ENCODE data around the gene SF1.
A peak's percentile ranks its signal among the peaks of the same experiment; 100 is the strongest.
"Not testable (repeated sequence)": the region's sequence is repeated elsewhere in the genome, so short reads cannot be mapped to it uniquely, and the experiment has no call there.

The SF1 gene, protein sequence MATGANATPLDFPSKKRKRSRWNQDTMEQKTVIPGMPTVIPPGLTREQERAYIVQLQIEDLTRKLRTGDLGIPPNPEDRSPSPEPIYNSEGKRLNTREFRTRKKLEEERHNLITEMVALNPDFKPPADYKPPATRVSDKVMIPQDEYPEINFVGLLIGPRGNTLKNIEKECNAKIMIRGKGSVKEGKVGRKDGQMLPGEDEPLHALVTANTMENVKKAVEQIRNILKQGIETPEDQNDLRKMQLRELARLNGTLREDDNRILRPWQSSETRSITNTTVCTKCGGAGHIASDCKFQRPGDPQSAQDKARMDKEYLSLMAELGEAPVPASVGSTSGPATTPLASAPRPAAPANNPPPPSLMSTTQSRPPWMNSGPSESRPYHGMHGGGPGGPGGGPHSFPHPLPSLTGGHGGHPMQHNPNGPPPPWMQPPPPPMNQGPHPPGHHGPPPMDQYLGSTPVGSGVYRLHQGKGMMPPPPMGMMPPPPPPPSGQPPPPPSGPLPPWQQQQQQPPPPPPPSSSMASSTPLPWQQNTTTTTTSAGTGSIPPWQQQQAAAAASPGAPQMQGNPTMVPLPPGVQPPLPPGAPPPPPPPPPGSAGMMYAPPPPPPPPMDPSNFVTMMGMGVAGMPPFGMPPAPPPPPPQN

DNA sequence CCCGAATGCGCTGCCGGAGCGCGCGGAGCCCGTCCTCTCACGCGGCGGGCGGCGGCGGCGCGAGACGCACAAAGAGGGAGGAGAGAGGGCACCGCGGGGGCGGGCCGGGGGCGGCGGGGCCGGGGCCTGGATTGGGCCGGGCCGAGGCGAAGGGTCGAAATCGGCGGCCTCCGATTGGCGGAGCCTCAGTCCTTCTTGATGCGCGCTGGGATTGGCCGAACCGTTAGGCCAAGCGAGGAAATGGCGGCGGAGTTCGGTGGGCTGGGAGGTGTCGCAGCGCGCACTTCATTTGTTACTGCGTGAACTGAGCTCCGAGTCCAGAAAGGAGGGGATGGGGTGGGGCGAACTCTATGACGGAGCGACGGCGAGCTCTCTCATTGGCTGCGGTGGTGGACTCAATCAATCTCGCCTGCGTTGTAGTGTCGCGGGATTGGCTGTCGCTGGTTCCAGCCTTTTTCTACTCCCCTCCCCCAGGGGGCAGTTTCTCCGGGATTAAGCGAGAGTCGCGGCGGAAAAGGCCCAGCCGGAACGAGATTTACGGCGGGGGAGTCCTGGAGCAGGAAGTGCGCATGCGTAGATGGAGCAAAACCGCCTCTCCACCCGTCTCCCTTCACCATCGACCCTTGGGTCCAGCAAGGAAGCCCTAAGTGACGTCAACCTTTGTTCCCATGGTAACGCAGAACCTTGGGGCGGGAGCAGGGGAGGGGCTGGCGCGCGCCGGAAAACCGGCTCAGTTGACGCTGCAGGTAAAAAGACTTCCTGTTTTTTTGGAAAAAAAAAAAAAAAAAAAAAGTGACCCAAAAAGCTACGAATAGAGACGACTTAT lies at the start of gene SF1:
SF1 (minus strand) TSS at position 70 of the 826 bp plus-strand sequence. CDS start 150 bp downstream, outside the sequence.
- peak; percentile 100 for DNase-seq

DNA sequence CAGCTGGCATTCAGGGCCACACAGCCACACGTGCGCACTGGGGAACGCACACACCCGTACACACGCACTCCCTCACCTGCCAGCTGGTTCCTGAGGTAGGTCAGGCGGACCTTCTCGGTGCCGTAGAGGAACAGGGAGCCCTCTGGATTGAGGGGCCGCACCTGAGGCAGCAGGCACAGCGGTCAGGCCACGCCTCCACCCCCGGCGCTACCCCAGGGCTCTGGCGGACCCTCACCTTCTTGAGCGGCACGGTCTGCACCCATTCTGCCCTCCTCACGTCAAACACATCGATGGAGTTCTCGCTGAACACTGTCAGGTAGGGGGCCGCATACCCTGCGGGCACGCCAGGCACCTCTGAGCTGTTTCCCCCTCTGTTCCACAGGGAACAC lies 49.1 kb upstream of the SF1 start:
- no peak for DNase-seq

DNA sequence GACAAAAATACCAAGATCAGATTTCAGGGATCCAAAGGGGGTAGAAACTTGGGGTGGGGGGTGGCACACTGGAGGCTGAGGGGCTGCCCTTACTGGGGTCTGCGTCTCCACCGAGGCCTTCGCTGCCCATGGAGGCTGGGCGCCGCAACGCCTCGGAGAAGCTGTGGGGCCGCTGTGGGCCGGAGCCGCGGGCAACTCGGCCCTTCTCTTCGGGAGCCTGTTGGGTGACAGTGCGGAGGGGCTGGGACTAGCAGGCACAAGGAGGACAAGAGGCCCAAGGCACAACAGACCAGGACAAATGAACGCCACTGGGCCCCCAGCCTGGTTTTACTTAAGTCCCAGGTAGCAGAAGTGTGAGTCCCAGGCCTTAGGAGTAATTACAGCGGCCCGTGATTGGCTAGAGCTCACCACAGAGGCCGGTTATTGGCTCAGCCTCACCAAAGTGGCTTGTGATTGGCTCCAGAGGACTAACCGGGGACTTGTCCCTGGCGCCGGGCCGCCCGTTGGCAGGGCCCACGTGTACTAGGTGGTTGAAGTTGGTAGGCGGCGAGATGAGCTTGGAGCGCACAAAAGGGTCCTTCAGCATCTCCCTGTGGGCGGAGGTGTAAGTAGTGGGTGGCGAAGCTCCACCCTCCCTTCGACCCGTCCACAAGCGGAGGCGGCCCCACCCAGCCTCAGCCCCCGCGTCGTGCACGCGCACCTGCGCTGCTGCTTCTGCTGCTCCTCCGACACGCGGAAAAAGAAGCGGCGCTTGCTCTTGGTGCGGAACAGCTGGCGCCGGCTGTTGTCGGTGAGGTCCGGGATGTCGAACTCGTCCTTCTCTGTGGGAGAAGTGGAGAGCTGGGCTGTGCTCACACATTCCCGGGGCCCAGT lies 48.5 kb upstream of the SF1 start:
- no peak for DNase-seq

DNA sequence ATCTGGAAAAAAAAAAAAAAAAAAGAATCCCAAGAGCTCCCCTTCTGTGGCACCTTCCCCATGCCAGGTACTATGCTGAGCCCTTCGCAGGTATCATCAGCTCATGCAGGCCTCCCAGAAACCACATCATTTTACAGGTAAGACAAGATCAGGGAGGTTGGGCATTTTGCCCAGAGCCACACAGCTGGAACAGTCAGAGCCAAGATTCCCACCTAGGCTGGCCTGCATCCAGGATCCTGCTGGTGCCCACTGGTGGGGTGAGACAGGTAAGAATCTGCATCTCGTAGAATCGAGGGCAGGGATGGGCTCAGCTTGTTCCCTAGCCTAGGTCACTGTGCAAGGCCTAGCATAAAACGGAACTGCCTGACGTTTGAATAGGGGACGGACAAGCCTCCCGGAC lies 47.7 kb upstream of the SF1 start:
- no peak for DNase-seq

DNA sequence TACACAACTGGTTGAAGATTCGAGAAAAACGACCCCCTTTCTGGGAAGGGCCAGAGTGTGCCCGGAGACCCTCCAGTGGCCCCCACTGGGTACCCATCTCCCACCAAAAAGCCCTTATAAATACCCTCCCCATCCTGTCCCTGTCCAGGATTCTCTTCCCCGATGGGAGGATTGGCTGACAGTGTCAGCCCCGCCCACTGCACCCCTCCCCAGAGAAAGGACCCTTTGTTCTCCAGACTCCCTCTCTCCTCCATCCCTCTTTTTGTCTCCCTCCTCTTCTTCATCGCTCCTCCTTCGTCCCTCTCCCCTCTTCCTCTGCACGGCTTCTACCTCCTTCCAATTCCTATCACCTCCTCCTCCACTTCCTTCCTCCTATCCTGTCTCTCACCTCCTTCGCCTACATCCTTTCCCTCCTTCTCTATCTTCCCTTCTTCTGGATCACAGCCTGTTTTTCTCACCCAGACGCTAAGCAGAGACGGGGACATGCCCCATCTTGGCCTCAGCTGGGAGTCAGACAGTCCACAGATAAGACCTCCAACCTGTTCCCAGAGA lies 45.3 kb upstream of the SF1 start:
- DNase-seq = no peak

DNA sequence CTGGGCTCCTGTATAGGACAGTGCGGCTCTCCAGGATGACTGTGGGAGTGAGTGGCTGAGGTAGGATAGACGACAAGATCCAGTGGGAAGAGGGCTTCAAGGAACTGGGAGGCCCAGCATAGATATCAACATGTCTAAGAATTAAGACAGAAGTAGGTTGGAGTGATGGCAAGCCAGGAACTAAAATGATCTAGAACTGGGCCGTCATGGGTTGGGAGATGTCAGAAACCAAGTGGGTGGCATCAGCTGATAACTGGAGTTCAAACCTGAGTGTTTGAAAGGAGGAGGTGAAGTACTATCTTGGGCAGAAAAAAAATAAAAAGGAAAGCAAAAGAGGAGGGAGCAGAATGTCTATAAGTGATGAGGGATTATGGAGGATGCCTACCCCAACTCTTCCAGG lies 39.1 kb upstream of the SF1 start:
- DNase-seq = no peak

DNA sequence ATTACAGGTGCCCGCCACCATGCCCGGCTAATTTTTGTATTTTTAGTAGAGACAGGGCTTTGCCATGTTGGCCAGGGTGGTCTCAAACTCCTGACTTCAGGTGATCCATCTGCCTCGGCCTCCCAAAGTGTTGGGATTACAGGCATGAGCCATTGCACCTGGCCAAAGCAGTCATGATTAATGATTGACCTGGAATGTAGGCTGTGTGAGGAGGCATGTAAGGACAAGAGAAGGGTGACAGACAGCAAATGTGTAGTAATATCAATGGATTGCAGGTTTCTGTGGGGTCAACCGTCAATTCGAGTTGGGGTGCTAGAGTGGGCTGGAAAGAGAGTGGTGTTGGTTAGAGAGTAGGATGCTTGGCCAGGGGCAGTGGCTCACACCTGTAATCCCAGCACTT lies 37.1 kb upstream of the SF1 start:
- not testable (repeated sequence) for DNase-seq

DNA sequence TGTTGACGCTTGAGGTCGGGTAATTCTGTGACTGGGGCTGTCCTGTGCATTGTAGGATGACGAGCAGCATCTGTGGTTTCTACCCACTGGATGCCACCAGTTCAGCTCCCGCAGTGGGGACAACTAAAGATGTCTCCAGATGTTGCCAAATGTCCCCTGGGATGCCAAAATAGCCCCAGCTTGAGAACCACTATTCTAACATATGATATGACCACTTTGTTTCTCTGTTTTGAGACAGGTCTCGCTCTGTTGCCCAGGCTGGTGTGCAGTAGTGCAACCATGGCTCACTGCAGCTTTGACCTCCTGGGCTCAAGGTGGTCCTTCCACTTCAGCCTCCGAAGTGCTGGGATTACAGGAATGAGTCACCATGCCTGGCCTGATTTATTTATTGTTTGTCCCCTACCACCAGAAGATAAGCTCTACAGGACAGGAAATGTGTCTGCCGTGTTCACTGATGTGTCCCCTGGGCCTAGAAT lies 36.4 kb upstream of the SF1 start:
- DNase-seq = no peak

DNA sequence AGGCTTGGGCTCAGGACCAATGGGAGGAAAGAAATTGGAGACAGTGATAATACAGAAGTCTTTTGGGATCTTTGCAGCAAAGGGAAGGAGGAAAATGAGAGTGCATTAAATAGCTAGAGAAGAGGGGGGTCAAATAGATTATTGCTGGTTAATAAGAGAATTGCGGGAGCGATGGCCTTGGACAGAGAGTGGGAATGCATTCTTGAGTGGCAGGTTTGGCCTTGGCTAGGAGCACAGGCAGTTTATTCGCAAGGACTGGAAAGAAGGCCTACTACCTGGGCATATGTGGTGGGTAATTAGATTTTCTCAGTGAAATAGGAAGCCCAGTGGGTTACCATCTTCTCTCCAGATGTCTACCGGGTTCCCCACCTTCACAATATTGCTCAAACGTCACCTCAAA lies 35.5 kb upstream of the SF1 start:
- no peak for DNase-seq

DNA sequence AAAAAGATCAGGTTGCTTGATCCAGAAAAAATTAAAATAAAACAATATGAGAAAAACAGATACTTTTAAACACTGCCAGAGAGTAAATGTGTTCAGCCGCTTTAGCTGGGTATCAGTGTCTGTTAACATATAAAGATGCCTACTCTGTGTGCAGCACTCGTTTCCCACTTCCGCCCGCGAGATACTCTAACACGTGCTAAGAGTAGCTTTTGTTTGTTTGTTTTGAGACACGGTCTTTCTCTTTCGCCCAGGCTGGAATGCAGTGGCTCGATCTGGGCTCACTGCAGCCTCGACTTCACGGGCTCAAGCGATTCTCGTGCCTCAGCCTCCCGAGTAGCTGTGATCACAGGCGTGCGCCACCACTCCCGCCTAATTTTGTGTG lies 32.5 kb upstream of the SF1 start:
- no peak for DNase-seq

DNA sequence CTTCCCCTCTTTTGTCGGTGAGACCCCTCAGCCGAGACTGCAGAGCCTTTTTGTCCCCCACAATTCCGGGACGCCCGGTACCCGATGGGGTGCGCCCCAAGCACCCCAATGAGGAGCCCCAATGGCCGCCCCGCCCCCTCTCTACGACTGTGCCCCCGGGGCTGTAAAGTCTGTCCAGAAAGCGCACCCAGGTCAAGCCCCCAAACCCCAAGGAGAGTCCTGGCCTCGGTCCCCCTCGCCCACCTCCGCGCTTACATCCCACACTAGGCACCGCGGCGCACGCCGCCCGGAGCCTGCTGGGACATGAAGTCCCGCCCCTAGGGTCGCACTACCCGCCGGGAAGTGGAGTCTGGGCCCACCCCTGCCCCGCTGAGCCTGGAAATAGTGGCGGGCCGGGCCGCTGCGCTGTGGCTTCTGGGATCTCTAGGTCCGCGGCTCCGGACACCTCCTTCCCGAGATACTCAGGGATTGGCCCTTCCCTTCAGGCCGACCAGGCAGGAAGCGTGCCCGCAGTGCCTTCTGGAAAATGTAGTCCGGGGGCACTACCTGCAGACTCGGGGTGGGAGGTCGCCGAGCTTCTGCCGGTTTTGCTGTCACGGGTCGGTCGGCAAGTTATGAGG lies 32.0 kb upstream of the SF1 start, which contains the start of gene MEN1:
MEN1 (minus strand) TSS at position 281 of the 620 bp plus-strand sequence. CDS start 442 bp downstream, outside the sequence.
- DNase-seq = peak; percentile 91

DNA sequence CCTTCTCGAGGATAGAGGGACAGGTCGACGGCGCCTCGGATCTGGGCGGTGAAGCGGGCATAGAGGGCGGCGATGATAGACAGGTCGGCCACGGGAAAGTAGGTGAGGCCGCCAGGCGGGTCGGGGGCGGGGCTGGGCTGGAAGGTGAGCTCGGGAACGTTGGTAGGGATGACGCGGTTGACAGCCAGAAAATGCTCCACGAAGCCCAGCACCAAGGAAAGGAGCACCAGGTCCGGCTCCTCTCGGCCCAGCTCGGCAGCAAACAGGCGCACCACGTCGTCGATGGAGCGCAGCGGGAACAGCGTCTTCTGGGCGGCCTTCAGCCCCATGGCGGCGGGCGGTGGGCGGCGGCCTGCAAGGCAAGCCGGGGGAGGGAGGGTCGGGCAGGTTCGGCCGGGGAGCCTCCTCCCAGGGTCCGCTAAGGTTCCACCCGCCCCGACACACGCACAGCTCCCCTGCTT lies 31.5 kb upstream of the SF1 start:
- DNase-seq = no peak

DNA sequence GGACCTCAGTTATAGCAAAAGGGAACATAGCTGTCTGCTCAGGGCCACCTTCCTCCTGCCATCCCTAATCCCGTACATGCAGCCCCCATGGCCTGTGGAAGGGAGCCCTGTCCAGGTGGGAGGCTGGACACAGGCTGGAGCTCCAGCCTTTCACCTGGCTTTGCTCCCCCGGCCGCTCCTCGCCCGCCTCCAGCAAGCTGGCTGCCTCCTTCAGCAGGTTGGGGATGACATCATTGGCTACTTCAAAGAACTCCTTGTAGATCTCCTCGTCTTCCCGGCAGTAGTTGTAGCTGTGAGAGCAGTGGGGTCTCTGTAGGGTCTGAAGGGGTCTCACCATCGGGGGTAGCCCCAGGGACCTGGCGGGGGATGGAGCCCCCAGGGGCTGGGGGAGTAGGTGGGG lies 27.1 kb upstream of the SF1 start:
- DNase-seq = no peak

DNA sequence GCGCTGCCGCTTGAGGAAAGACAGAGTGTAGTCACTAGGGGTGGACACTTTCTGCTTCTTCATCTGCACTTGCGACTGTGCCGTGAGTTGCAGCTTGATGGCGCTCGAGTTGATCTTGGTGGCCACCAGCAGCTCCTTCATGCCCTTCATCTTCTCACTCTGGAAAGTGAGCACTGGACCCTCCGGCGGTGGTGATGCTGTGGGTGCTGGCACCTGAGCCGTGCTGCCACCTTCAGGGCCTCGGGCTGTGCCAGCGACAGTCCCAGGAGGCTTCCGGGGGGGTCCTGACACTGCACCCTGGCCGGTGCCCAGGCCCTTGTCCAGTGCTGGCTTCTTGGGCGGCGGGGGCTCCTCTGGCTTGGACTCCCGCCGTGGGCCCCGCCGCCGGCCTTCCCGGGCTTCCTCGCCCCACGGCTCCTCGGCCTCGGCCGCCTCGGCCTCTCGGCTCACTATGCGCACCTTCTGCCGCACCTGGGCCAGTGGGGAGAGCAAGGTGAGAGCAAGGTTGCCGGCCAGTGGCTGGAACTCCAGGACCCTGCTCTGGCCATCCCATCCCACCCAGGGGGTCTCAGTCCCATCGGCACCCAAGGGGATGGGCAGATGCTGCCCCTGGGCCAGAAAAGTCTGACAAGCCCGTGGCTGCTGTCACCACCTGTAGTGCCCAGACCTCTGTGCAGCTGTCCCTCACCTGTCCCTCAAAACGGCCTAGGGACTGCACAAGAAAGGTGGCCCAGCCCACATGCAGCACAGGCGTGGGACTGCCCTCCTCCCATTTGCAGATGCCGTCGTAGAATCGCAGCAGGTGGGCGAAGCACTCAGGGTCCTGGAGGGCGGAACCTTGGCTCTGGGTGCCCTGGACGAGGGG lies 26.2 kb upstream of the SF1 start:
- no peak for DNase-seq

DNA sequence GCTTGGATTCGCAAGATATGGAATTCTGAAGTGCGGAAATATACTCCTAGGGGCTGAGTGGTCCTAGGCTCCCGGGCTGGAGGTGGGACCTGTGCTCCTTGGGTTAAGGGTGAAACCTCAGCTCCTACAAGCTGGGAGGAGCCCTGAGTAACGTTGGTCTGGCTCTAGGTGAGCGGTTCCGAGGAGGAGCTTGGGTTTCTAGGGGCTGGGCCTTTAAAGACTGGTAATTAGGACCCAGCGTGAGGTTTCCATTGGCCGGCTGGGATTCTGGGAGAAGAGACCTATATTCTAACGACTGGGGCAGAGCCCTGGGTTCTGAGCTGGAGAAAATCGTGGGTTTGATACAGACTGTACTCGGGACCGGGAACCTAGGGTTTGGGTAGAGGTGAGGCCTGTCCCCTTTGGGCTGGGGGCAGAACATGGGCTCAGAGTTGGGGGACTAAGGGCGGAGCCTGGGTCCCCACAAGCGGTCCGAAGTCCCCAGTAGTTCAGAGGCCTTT lies 25.6 kb upstream of the SF1 start:
- DNase-seq = no peak

DNA sequence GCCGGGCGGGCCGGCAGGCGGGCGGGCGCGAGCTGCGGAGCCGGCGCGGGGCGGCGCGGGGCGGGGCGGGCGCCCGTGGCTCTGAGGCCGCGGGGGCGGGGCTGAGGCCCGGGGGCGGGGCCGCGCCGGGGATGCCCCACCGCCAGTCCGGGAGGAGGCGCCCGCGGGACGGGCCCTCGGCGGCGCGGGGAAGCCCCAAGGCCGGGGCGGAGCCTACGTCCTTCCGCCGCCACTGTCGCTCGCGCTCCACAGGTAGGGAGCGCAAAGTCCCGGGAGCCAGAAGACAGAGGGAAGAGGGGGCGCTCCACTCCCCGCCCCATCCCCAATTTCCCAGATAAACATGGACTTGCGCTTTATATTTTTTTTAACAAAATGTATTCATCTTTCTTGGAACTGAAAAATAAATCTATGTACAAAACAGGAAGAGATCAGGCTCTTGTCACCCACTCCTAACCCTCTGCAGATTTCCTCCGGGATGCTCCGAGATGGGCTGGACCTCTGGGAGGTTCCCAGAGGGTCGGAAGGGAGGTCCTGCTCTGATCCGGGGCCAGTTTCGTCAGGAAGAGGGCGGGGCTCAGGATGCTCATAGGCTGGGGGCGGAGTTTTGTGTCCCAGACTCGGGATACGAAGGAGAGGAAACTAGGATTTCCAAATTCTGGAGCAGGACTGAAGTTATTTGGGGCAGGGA lies 25.0 kb upstream of the SF1 start, which contains the start of gene MAP4K2:
MAP4K2 (minus strand) TSS at position 57 of the 688 bp plus-strand sequence. CDS start 65 bp downstream, outside the sequence.
- peak; percentile 85 for DNase-seq

DNA sequence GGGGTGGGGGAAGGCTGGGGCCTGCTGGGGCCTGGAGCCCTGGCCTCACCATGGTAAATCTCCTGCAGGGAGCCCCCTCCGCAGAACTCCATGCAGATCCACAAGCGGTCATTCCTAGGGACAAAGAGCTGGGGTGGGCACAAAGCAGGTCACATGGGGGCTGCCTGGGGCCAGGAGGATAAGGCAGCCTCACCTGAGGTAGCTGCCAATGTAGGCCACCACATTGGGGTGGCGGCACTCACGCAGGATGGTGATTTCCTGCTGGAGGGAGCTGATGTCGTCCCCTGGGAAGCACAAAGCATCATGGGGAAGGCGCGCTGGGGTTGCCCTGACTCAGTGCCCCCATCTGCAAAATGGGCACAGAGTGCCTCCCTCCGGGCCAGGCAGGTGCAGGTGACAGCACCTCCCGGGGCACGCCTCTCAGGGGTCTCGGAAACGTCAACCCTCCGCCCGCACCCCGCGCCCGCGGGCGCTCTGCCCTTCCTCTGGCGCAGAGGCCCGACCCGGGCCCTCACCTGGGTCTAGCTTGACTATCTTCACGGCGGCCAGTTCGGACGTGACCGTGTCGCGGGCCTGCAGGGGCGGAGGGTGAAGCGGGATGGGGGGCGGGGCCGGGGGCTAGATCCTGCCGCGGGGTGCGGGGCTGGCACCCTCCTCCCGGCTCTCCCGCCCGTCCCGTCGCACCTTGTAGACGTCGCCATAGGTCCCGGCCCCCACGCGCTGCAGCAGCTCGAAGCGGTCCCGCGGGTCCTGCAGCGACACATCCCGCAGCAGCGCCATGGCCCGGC lies 24.2 kb upstream of the SF1 start:
- no peak for DNase-seq

DNA sequence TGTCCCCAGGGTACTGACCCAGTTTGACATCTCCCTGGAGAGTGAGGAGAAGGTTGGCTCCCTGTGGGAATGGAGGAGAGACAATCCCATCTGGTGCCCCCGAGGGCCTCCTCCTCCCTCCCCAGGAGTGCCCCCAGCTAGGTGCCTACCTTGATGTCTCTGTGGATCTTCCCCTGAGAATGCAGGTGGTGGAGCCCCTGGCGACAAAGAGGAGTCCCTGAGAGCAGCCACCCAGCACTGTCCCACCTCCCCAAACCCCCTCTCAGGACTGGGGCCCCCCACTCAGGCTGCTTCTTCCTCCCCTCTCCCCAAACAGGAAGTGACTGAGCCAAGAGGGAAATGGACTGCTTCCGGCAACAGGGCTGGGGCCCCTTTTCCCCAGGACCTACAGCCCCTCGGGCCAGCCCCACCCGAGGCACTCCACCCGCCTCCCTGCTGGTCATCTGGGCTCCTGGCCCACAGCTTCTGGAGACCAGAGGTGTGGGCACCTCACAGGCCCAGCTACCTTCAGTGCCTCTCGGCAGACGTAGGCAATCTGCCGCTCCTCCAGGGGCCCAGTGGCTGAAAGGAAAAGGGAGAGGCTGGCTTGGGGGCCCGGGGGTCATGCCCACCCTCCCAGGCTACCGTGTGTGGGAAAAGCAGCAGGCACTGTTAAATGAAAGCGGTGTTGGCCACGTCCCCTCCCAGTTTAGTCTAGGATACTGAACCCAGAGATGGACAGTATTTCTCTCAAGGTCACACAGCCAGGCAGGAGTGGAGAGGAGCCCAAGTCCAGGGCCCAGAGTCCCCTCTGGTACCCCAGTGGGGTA lies 23.4 kb upstream of the SF1 start:
- DNase-seq = no peak
